Effector CD8-positive, alpha-beta T cell (primary cell): ENCODE measurements around the gene APOA4.
A peak's percentile ranks its signal among the peaks of the same experiment; 100 is the strongest.
"Not testable (repeated sequence)": the region's sequence is repeated elsewhere in the genome, so short reads cannot be mapped to it uniquely, and the experiment has no call there.

Experiments
- DNase-seq: peaks from one replicate; lab custom pipeline; 2025; lab: John Stamatoyannopoulos, UW

APOA4 gene

DNA sequence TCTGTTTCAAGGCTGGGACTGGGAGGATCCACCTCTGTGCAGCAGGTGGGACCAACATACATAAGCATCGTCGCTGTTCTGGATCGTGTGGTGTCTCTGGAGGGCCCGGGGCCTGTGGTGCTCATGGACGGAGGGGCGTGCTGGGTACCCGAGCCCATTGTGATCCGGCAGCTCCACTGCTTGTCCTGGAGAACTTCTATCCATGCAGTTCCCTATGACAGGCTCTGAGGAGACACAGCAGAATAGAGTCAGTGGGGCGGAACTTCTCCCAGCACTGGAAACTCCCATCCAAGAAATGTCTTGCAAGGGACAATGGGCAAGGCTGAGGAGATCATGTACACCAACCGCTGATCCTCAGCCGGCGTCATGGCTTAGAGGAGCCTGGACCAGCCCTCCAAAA lies 26.0 kb upstream of the APOA4 start:
- no peak for DNase-seq

DNA sequence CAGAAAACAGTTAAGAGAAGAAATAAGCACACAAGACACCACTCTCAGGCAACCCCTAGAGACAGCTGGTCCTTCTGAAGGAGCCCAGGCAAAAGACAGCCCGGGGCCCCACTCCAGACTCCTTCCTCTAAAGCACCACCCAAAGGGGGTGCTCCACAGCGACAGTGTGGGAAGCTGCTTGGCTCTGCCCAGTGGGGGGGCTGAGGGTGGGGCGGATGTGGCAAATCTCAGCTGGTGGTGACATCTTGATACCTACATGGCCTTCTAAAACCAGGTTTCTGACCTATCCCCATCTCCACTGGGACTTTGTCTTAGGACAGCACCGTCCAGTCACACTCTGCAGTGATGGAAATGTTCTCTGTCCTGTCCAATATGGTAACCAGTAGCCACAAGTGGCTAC lies 24.5 kb upstream of the APOA4 start:
- no peak for DNase-seq

- DNase-seq = no peak
Observed at GRCh38 chr11:116844722-116845121, 21.6 kb upstream of the APOA4 start.

DNA sequence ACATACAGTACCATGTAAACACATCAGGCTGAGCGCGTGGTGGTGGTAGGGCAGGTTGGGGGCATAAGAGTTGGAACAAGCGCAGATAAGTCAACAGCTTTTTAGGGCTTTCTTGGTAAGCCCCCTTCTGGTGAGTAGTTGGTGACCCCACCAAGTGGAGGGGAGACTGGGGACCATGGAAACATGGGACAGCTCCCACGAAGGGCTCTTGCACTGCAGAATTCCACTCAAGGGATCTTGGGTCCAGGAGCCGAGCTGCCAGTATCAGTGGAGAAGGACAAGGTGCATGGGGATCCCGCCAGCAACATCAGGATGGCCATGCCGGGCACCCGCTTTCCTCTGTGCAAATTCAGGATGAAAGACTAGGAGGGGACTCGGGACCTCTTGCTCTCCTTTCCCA lies 20.6 kb upstream of the APOA4 start:
- no peak for DNase-seq

DNA sequence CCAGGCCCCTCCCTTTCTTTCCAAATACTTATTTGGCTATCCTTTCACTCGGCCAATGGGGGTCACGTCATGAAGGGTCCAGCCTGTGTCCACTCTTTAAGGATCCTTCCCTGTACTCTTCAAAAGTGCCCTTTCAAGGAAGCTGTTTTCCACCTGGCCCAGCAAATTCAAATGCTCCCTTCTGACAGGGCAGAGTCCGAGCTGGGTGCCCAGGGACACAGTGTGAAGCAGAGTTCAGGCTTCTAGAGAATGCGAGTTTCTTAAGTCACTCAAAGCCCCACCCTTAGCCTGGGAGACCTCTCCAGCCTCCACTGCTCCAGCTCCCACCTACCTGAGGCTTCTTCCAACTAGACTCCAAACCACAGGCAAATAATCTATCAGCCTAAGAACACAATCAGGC lies 19.8 kb upstream of the APOA4 start:
- DNase-seq = no peak

DNA sequence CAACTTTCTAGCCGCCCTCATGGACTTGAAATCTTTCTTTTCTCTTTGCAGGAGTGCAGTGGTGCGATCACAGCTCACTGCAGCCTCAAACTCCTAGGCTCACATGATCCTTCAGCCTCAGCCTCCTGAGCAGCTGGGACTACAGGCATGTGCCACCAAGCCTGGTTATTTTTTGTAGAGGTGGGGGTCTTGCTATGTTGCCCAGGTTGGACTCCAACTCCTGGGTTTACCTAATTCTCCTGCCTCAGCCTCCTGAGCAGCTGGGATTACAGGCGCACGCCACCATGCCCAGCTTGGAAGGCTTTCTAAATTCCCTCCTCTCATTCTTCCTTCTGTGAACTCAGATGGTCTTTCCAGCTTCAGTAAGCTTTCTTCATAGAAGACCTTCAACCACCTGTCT lies 19.0 kb upstream of the APOA4 start:
- DNase-seq = no peak

GRCh38 chr11:116840746-116841296 lies 17.7 kb upstream of the APOA4 start:
- no peak for DNase-seq

DNA sequence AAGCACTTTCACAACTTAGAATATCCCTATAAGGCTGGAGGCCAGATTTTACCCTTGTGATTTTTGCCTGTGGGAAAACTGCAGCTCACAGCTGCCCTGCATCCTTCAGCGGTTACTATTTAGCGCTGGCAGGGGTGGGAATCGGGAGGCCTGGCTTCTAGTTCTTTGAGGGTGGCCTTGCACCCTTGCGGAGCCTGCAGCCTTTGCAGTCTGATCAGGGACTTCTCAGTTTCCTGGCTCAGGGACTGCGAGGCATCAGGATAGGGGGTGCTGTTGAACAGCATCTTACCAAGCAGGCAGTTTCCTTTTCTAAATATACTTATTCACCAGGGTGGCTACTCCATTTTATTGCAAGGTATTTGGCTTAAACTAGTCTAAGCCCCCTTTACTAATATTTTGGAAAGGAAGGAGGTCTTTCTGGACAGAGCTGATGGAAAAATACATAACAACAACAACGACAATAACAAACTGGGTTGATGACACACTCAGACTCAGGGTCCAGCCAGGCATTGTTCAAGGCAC lies 17.2 kb upstream of the APOA4 start:
- DNase-seq = no peak

DNA sequence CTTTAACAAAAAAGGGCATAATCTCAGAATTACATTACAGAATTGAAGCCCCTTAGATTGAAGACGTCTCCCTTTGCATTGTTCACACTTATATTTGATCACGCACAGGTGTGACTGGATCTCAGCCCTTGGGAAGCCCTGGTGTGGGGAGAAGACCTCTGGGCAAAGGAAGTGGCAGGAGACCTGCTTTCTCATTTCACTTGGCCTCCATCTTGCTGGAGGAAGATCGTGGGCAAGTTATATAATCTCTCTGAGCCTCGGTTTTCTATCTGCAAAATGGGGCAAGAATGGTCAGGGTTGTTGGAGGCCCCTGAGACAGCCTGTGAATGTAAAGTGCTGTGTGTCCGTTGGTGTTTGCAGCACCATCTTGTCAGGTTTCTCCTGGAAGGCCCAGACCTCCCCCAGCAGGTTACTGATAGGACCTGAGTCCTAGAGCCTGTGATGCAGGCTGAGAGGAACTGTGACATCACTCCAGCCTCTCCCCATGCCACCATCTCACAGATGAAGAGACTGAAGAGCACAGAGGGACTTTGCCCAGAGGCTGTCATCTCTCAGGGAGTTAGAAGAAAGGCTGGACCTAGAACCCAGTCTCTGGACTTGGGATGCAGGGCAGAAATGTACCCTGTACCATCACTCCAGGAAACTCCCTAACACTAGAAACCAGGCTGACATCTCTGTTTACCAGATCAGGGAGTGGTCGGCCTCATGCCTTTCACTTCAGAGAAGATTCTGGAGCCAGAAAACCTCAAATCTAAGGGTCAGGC lies 15.4 kb upstream of the APOA4 start:
- no peak for DNase-seq

GRCh38 chr11:116837231-116838091 lies 14.4 kb upstream of the APOA4 start, which contains the start of gene APOA1:
Gene APOA1, minus strand, starts transcription at chr11:116837622. Its CDS starts 235 bp downstream, at chr11:116837387.
- no peak for DNase-seq

- no peak for DNase-seq
Observed at GRCh38 chr11:116836632-116836991, 13.5 kb upstream of the APOA4 start.

- DNase-seq = peak; percentile 55
Observed at GRCh38 chr11:116835791-116836631, 12.9 kb upstream of the APOA4 start.

- DNase-seq = no peak
Observed at GRCh38 chr11:116835042-116835772, 12.1 kb upstream of the APOA4 start.

DNA sequence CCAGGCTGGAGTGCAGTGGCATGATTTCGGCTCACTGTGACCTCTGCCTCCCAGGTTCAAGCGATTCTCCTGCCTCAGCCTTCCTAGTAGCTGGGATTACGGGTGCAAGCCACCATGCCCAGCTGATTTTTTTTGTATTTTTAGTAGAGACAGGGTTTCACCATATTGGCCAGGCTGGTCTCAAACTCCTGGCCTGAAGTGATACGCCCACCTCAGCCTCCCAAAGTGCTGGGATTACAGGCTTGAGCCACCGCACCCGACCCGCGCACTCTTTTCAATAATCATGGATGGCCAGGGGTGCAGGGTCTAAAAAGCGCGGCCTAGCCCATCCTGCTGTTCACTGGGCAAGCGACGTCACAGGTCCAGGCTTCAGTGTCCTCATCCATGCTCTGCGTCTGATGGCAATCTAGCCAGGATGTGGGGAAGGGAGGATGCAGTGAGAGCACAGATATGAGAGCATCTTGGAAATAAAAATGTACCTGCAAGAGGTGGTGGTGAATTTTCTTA lies 11.5 kb upstream of the APOA4 start:
- not testable (repeated sequence) for DNase-seq

DNA sequence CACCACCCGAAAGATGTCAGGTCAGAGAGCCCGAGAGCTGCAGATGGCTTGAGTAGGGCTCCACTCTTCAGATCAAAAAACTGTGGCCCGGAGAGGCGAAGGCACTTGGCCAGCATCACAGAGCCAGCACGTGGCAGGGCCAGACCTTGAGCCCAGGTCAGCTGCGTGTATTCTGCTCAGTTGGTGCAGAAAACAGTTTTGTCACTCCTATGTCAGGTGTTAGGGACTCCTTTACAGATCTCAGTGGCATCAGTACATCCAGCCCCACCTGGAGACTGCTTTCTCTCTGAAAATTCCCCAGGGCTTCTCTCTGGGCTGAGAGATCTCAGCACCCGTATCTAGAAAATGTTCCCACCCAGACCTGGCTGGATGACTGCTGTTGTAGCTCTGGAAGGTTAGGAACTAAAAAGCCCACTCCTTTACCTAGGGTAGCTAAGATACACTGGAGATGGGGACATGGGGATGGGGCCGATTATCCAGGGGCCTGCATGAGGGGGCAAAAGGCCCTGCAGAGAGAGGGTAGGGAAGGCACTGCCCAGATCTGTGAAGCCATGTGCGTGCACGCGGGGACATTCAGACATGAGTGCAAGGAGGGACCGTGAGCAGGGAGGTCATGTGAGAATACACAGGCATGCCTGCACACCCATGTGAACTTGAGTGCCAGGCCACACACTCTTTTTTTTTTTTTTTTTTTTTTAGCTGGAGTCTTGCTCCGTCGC lies 10.9 kb upstream of the APOA4 start:
- no peak for DNase-seq

- DNase-seq = no peak
Observed at GRCh38 chr11:116833491-116833815, 10.3 kb upstream of the APOA4 start.

DNA sequence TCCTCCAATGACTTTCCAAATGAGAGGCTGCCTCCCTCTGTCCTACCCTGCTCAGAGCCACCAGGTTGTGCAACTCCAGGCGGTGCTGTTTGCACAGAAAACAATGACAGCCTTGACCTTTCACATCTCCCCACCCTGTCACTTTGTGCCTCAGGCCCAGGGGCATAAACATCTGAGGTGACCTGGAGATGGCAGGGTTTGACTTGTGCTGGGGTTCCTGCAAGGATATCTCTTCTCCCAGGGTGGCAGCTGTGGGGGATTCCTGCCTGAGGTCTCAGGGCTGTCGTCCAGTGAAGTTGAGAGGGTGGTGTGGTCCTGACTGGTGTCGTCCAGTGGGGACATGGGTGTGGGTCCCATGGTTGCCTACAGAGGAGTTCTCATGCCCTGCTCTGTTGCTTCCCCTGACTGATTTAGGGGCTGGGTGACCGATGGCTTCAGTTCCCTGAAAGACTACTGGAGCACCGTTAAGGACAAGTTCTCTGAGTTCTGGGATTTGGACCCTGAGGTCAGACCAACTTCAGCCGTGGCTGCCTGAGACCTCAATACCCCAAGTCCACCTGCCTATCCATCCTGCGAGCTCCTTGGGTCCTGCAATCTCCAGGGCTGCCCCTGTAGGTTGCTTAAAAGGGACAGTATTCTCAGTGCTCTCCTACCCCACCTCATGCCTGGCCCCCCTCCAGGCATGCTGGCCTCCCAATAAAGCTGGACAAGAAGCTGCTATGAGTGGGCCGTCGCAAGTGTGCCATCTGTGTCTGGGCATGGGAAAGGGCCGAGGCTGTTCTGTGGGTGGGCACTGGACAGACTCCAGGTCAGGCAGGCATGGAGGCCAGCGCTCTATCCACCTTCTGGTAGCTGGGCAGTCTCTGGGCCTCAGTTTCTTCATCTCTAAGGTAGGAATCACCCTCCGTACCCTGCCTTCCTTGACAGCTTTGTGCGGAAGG lies 9.5 kb upstream of the APOA4 start:
- no peak for DNase-seq

DNA sequence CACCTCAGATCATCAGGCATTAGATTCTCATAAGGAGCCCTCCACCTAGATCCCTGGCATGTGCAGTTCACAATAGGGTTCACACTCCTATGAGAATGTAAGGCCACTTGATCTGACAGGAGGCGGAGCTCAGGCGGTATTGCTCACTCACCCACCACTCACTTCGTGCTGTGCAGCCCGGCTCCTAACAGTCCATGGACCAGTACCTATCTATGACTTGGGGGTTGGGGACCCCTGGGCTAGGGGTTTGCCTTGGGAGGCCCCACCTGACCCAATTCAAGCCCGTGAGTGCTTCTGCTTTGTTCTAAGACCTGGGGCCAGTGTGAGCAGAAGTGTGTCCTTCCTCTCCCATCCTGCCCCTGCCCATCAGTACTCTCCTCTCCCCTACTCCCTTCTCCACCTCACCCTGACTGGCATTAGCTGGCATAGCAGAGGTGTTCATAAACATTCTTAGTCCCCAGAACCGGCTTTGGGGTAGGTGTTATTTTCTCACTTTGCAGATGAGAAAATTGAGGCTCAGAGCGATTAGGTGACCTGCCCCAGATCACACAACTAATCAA lies 8.8 kb upstream of the APOA4 start:
- DNase-seq = no peak
